B cell (primary cell): ENCODE results near the gene MYO5C. TPM values are rescaled to one million over a fixed set of nuclear protein-coding genes. Genes with fewer than 3 reads are reported as not detected.

Experiments used
- ATAC-seq: fragments of 200-7000 bp; cut with Tn5 transposase; one replicate; pipeline ENCODE4 v1.10.0; 2021; ENCODE audit warnings: low read depth, mild to moderate bottlenecking, moderate number of reproducible peaks, moderate library complexity
- CTCF ChIA-PET: fragments of 350-600 bp; sonication (Branson Sonifier 250); formaldehyde crosslinking; loops from one replicate; lab custom pipeline; 2021; ENCODE audit warnings: antibody characterized with exemption, inconsistent platforms; lab: Charles Lee
- POLR2A ChIA-PET: fragments of 350-600 bp; sonication (Branson Sonifier 250); formaldehyde crosslinking; loops from one replicate; lab custom pipeline; 2021; ENCODE audit warnings: antibody characterized with exemption; lab: Charles Lee
- DNase-seq: peaks from one replicate; pipeline ENCODE4 v3.0.0; 2013
- H2AFZ ChIP-seq: 2 replicates; pipeline ENCODE4 v1.6.1; 2012; ENCODE audit warnings: mild to moderate bottlenecking, low read depth, low read length; ENCODE audit not compliant: insufficient read depth, poor library complexity, severe bottlenecking
- H3K27ac ChIP-seq, 2 donors: 1 replicate in 1 of 2; 2 replicates in 1 of 2; pipeline ENCODE4 v1.5.1; 2012 to 2013; ENCODE audit warnings: low read length in 2 of 2, mild to moderate bottlenecking in 2 of 2, moderate library complexity in 1 of 2
- H3K27me3 ChIP-seq, 4 experiments: fragments of 200-600 bp in 1 of 4; sonication (generic) in 1 of 4; replicated peaks in 1 of 4; 1 replicate in 2 of 4; 2 replicates in 2 of 4; pipeline versions ENCODE4 v1.6.1 to v1.7.0; 2013 to 2016; ENCODE audit warnings: low read length in 3 of 4, mild to moderate bottlenecking in 2 of 4, mixed read lengths in 1 of 4, moderate library complexity in 1 of 4; ENCODE audit not compliant: insufficient read depth in 4 of 4, control insufficient read depth in 3 of 4; ENCODE audit errors: control extremely low read depth in 1 of 4
- H3K36me3 ChIP-seq, 2 experiments: replicated peaks in 1 of 2; 1 replicate in 1 of 2; 2 replicates in 1 of 2; pipeline versions ENCODE4 v1.6.1 to v1.7.1; 2013; ENCODE audit warnings: low read length in 1 of 2; ENCODE audit not compliant: insufficient read depth in 2 of 2, control insufficient read depth in 1 of 2; ENCODE audit errors: control extremely low read depth in 1 of 2, extremely low read depth in 1 of 2
- H3K4me1 ChIP-seq, 2 donors: fragments of 200-600 bp in 1 of 2; sonication (generic) in 1 of 2; 1 replicate in 1 of 2; 2 replicates in 1 of 2; pipeline versions ENCODE4 v1.5.1 to v1.6.1; 2013 to 2017; ENCODE audit warnings: low read length in 2 of 2; ENCODE audit not compliant: control insufficient read depth in 2 of 2, insufficient read depth in 2 of 2
- H3K4me2 ChIP-seq: replicated peaks from 2 replicates; pipeline ENCODE3; 2012; ENCODE audit warnings: mild to moderate bottlenecking, low read depth, low read length; ENCODE audit not compliant: poor library complexity, severe bottlenecking
- H3K4me3 ChIP-seq, 5 experiments: fragments of 200-600 bp in 1 of 5; sonication (generic) in 1 of 5; 1 replicate in 3 of 5; 2 replicates in 2 of 5; pipeline versions ENCODE4 v1.5.1 to v1.7.0; 2011 to 2016; ENCODE audit warnings: low read length in 4 of 5, mild to moderate bottlenecking in 4 of 5, low read depth in 2 of 5, control low read depth in 1 of 5, moderate library complexity in 1 of 5; ENCODE audit not compliant: insufficient read depth in 1 of 5; ENCODE audit errors: control extremely low read depth in 1 of 5, extremely low read depth in 1 of 5
- H3K79me2 ChIP-seq: fragments of 200-600 bp; sonication (generic); one replicate; pipeline ENCODE4 v1.6.0; 2016; ENCODE audit warnings: low read length; ENCODE audit not compliant: control insufficient read depth, insufficient read depth
- H3K9ac ChIP-seq: fragments of 200-600 bp; sonication (generic); 2 replicates; pipeline ENCODE4 v1.6.1; 2017; ENCODE audit warnings: mild to moderate bottlenecking, low read length, moderate library complexity
- H3K9me3 ChIP-seq, 3 donors: one replicate each; pipeline versions ENCODE4 v1.6.1 to v1.7.1; 2013; ENCODE audit warnings: low read length in 2 of 3; ENCODE audit not compliant: control insufficient read depth in 2 of 3, insufficient read depth in 1 of 3; ENCODE audit errors: control extremely low read depth in 1 of 3
- H4K20me1 ChIP-seq: 2 replicates; pipeline ENCODE4 v1.6.0; 2012; ENCODE audit warnings: mild to moderate bottlenecking, low read length; ENCODE audit not compliant: insufficient read depth, control insufficient read depth, poor library complexity, severe bottlenecking
- H3K27ac Mint-ChIP-seq: one replicate; pipeline ENCODE4 v1.8.0; 2021; ENCODE audit warnings: mixed read lengths
- H3K27me3 Mint-ChIP-seq: one replicate; pipeline ENCODE4 v1.8.0; 2021; ENCODE audit warnings: mixed read lengths
- H3K4me1 Mint-ChIP-seq: one replicate; pipeline ENCODE4 v1.8.0; 2021; ENCODE audit warnings: mixed read lengths
- H3K4me3 Mint-ChIP-seq: one replicate; pipeline ENCODE4 v1.8.0; 2021; ENCODE audit warnings: mixed read lengths
- H3K9me3 Mint-ChIP-seq: one replicate; pipeline ENCODE4 v1.8.0; 2022; ENCODE audit warnings: mixed read lengths; ENCODE audit not compliant: insufficient read depth
- CTCF ChIP-seq: fragments of 200-600 bp; IDR thresholded peaks from one replicate; pipeline ENCODE4 v1.8.0; 2022; ENCODE audit warnings: antibody characterized with exemption, mild to moderate bottlenecking
- EZH2 ChIP-seq: IDR thresholded peaks from 2 replicates; pipeline ENCODE4 v1.6.1; 2012; ENCODE audit warnings: borderline replicate concordance, low read depth, mild to moderate bottlenecking, moderate library complexity, low read length; ENCODE audit not compliant: insufficient read depth, poor library complexity, severe bottlenecking
- WGBS: methylation state at CpG from one replicate; pipeline ENCODE4 v1.1.5; 2013; ENCODE audit warnings: missing lambda C conversion rate; ENCODE audit not compliant: insufficient coverage; 5-methylcytosine and 5-hydroxymethylcytosine counted together
- intact Hi-C: fragments of 100-400 bp; cut with micrococcal nuclease; formaldehyde crosslinking; loops from one replicate; pipeline ENCODE4 v1.10.0; 2022
- polyA plus RNA-seq: library from polyadenylated mRNA; depleted of rRNA; stranded (reverse); fragments of >200 nt; gene quantifications from 2 replicates; pipeline ENCODE4 v1.2.3, GENCODE V29; 2012
- total RNA-seq, 2 donors: library from RNA; stranded (reverse); fragments of 120-200 nt in 1 of 2; gene quantifications; 1 replicate in 1 of 2; 2 replicates in 1 of 2; pipeline versions ENCODE4 v1.2.3 to v1.2.4, GENCODE V29; 2013 to 2022

Gene MYO5C
- total and polyA plus RNA-seq, 2 donors (not counting 1 experiment from before 2014, with no cell fraction given) = 0.54 to 4.5 TPM

- Histone ChIP-seq H3K79me2 (no peaks in the 10 kb centered on the region), H3K4me3 (no peak overlapping the region), H3K27me3 (no peaks in the 10 kb centered on the region), H3K4me2 (no peak overlapping the region), H3K9me3 (no peaks in the 10 kb centered on the region), H3K4me1 (no peaks in the 10 kb centered on the region), H2AFZ (no peak overlapping the region), H3K9ac (no peak overlapping the region), H3K27ac (no peak overlapping the region), H4K20me1 (no peaks in the 10 kb centered on the region), H3K36me3 (peaks cover 9 to 56% of the 10 kb centered on the region in 2 experiments)
- Mint-ChIP-seq H3K4me1 (no peaks in the 10 kb centered on the region), H3K27ac (no peak overlapping the region), H3K9me3 (no peaks in the 10 kb centered on the region), H3K4me3 (no peak overlapping the region), H3K27me3 (no peaks in the 10 kb centered on the region)
- DNase-seq (no peak), ATAC-seq (no peak)
- CTCF ChIA-PET = no interaction called here
- WGBS = no CpG with 5 or more reads among the region's 1 CpG
- TF ChIP-seq EZH2 (no peak), CTCF (no peak)
- POLR2A ChIA-PET = no interaction called here
- intact Hi-C loops = no loop called here
Measured at GRCh38 chr15:52344592-52344991, 49.0 kb upstream of the MYO5C start.

DNA sequence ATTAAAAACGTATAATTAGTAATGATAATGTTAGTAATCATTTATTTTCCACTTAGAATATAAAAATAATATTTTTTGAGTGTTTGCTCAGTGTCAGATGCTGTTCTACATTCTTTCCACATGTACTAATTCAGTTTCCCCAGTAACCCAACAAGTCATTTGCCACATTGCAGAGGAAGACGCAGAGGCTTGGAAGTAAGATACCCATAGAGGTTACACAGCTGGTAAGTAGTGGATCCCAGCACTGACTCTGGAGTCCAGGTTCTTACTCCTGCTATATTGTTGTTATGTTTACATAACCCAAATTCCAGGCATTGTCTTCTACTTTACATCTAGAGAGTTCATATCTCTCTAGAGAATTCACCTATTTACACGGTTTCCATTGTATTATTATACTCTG, 48.2 kb upstream of the MYO5C start:
- Histone ChIP-seq H3K9me3 (no peaks in the 10 kb centered on the region), H3K9ac (no peak overlapping the region), H3K36me3 (peaks cover 9 to 49% of the 10 kb centered on the region in 2 experiments), H3K27me3 (no peaks in the 10 kb centered on the region), H3K4me1 (no peaks in the 10 kb centered on the region), H3K79me2 (no peaks in the 10 kb centered on the region), H3K4me3 (no peak overlapping the region), H2AFZ (no peak overlapping the region), H3K4me2 (no peak overlapping the region), H3K27ac (no peak overlapping the region), H4K20me1 (no peaks in the 10 kb centered on the region)
- no peaks in the 10 kb centered on the region for H3K27me3 Mint-ChIP-seq
- ChIA-PET POLR2A (no interaction called here), CTCF (interaction anchor here (0.6 to 1.0 kb wide), 3 partner anchors 13 to 404 kb away, joined by 3 to 4 read pairs (median 3); no protein-coding TSS in a partner anchor)
- no peak for ATAC-seq
- no peaks in the 10 kb centered on the region for H3K4me1 Mint-ChIP-seq
- no peak overlapping the region for H3K27ac Mint-ChIP-seq
- H3K9me3 Mint-ChIP-seq = no peaks in the 10 kb centered on the region
- no peak for DNase-seq
- TF ChIP-seq EZH2 (no peak), CTCF (no peak)
- 40% methylated on average over 1 of the region's 3 CpGs for WGBS
- no peak overlapping the region for H3K4me3 Mint-ChIP-seq
- intact Hi-C loops = no loop called here
